Activated CD8-positive, alpha-beta T cell treated with anti-CD3 and anti-CD28 coated beads for 36 hours (primary cell): ENCODE measurements around the gene SNRNP40. TPM values are rescaled to one million over a fixed set of nuclear protein-coding genes. Genes with fewer than 3 reads are reported as not detected.

Source experiments
- ATAC-seq: fragments of 200-7000 bp; cut with Tn5 transposase; one replicate; pipeline ENCODE4 v1.10.0; 2021; ENCODE audit warnings: mild to moderate bottlenecking, moderate library complexity
- CTCF ChIA-PET: fragments of 350-600 bp; sonication (Branson Sonifier 250); formaldehyde crosslinking; loops from one replicate; lab custom pipeline; 2021; ENCODE audit warnings: antibody characterized with exemption; lab: Charles Lee
- POLR2A ChIA-PET: fragments of 350-600 bp; sonication (Branson Sonifier 250); formaldehyde crosslinking; loops from one replicate; lab custom pipeline; 2021; ENCODE audit warnings: antibody characterized with exemption; lab: Charles Lee
- DNase-seq: peaks from one replicate; pipeline ENCODE4 v3.0.0-alpha.2; 2020
- H3K27ac Mint-ChIP-seq: one replicate; pipeline ENCODE4 v1.8.0; 2021; ENCODE audit warnings: mild to moderate bottlenecking, mixed read lengths
- H3K27me3 Mint-ChIP-seq: one replicate; pipeline ENCODE4 v1.8.0; 2021; ENCODE audit warnings: mixed read lengths
- H3K36me3 Mint-ChIP-seq: one replicate; pipeline ENCODE4 v1.8.0; 2021; ENCODE audit warnings: low read depth, mixed read lengths
- H3K4me1 Mint-ChIP-seq: one replicate; pipeline ENCODE4 v1.8.0; 2021; ENCODE audit warnings: low read depth, mixed read lengths
- H3K4me3 Mint-ChIP-seq: one replicate; pipeline ENCODE4 v1.8.0; 2021; ENCODE audit warnings: mild to moderate bottlenecking, moderate library complexity, mixed read lengths
- H3K9me3 Mint-ChIP-seq: one replicate; pipeline ENCODE4 v1.8.0; 2021; ENCODE audit warnings: mixed read lengths
- intact Hi-C: fragments of 100-400 bp; cut with micrococcal nuclease; formaldehyde crosslinking; loops from one replicate; pipeline ENCODE4 v1.10.0; 2022
- total RNA-seq, 2 experiments: library from RNA; stranded (reverse); gene quantifications; one replicate each; pipeline ENCODE4 v1.2.3, GENCODE V29; 2021
- TF ChIP-seq, protein P1 (sequence below): fragments of 200-600 bp; IDR thresholded peaks from one replicate; pipeline ENCODE4 v1.8.0; 2022; ENCODE audit warnings: antibody characterized with exemption, mild to moderate bottlenecking

The SNRNP40 gene
- total RNA-seq, 2 experiments from 2014 or later: 98.6 to 102 TPM

GRCh38 chr1:31335007-31335406 lies 38.4 kb upstream of the SNRNP40 start:
- TF ChIP-seq, protein P1, sequence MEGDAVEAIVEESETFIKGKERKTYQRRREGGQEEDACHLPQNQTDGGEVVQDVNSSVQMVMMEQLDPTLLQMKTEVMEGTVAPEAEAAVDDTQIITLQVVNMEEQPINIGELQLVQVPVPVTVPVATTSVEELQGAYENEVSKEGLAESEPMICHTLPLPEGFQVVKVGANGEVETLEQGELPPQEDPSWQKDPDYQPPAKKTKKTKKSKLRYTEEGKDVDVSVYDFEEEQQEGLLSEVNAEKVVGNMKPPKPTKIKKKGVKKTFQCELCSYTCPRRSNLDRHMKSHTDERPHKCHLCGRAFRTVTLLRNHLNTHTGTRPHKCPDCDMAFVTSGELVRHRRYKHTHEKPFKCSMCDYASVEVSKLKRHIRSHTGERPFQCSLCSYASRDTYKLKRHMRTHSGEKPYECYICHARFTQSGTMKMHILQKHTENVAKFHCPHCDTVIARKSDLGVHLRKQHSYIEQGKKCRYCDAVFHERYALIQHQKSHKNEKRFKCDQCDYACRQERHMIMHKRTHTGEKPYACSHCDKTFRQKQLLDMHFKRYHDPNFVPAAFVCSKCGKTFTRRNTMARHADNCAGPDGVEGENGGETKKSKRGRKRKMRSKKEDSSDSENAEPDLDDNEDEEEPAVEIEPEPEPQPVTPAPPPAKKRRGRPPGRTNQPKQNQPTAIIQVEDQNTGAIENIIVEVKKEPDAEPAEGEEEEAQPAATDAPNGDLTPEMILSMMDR: peak; percentile 57
- H3K36me3 Mint-ChIP-seq: peaks cover 11% of the 10 kb centered on the region
- peaks cover 2% of the 10 kb centered on the region for H3K4me1 Mint-ChIP-seq
- H3K27ac Mint-ChIP-seq: no peak overlapping the region
- H3K4me3 Mint-ChIP-seq: no peak overlapping the region
- intact Hi-C loops: no loop called here
- POLR2A ChIA-PET: no interaction called here
- no peaks in the 10 kb centered on the region for H3K9me3 Mint-ChIP-seq
- DNase-seq (no peak), ATAC-seq (no peak)
- CTCF ChIA-PET: interaction anchor here (1.2 kb wide), 1 partner anchor 169 kb away, joined by 3 read pairs; no protein-coding TSS in a partner anchor
- no peaks in the 10 kb centered on the region for H3K27me3 Mint-ChIP-seq

DNA sequence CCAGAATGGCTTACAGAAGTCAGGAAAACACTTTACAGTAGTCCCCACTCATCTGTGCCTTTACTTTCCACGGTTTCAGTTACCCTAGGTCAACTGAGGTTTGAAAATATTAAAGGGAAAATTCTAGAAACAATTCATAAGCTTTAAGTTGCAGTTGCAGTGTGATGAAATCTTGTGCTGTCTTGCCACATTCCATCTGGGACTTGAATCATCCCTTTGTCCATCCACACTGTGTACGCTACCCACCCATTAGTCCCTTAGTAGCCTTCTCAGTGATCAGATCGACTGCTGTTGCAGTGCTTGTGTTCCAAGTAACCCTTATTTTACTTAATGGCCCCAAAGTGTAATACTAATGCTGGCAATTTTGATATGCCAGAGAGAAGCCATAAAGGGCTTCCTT lies 30.8 kb upstream of the SNRNP40 start:
- Mint-ChIP-seq H3K9me3 (no peaks in the 10 kb centered on the region), H3K27me3 (no peaks in the 10 kb centered on the region), H3K4me1 (no peaks in the 10 kb centered on the region), H3K4me3 (no peak overlapping the region), H3K36me3 (no peaks in the 10 kb centered on the region), H3K27ac (no peak overlapping the region)
- DNase-seq (no peak), ATAC-seq (no peak)
- TF ChIP-seq, protein P1: no peak
- intact Hi-C loops: no loop called here
- ChIA-PET POLR2A (no interaction called here), CTCF (interaction anchor here (0.9 to 1.4 kb wide), 2 partner anchors 12 to 94 kb away, joined by 3 read pairs; no protein-coding TSS in a partner anchor)

DNA sequence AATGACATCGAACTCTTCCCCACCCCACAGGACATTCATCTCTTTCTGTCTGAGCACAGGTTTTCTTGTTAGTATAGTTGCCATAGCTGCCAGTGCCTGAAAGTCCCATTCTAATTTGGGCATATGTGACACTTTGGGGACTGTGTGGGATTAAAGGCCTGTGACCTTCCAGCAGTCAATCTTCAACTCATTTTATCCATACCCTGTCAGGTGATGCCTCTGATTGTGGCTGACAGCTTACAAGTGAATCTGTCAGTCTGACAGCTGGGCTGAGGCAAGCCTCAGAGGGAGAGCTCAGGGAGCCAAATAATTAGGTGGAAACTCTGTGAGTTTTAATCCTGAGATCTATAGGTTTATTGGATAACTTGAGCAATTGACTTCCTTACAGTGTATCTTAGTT lies 29.9 kb upstream of the SNRNP40 start:
- CTCF ChIA-PET: interaction anchor here (0.9 to 1.4 kb wide), 3 partner anchors 9 to 95 kb away, joined by 3 read pairs; no protein-coding TSS in a partner anchor
- no peak for ATAC-seq
- H3K4me1 Mint-ChIP-seq: no peaks in the 10 kb centered on the region

GRCh38 chr1:31324992-31325391 lies 28.4 kb upstream of the SNRNP40 start:
- H3K36me3 Mint-ChIP-seq: peaks cover 10% of the 10 kb centered on the region
- ATAC-seq (no peak), DNase-seq (no peak)
- no peak overlapping the region for H3K27ac Mint-ChIP-seq
- no peak overlapping the region for H3K4me3 Mint-ChIP-seq
- TF ChIP-seq, protein P1: no peak
- H3K9me3 Mint-ChIP-seq: no peaks in the 10 kb centered on the region
- no peaks in the 10 kb centered on the region for H3K27me3 Mint-ChIP-seq
- intact Hi-C loops: no loop called here
- H3K4me1 Mint-ChIP-seq: no peaks in the 10 kb centered on the region
- ChIA-PET POLR2A (interaction anchor here (1.1 kb wide), 1 partner anchor 23 kb away, joined by 3 read pairs; no protein-coding TSS in a partner anchor), CTCF (no interaction called here)

More for the DNA sequence above, 29.9 kb upstream of the SNRNP40 start:
- TF ChIP-seq, protein P1: no peak
- POLR2A ChIA-PET: no interaction called here
- DNase-seq: peak; percentile 2
- Mint-ChIP-seq H3K4me3 (no peak overlapping the region), H3K9me3 (no peaks in the 10 kb centered on the region), H3K27ac (no peak overlapping the region), H3K27me3 (no peaks in the 10 kb centered on the region), H3K36me3 (peaks cover 3% of the 10 kb centered on the region)
- intact Hi-C loops: no loop called here

DNA sequence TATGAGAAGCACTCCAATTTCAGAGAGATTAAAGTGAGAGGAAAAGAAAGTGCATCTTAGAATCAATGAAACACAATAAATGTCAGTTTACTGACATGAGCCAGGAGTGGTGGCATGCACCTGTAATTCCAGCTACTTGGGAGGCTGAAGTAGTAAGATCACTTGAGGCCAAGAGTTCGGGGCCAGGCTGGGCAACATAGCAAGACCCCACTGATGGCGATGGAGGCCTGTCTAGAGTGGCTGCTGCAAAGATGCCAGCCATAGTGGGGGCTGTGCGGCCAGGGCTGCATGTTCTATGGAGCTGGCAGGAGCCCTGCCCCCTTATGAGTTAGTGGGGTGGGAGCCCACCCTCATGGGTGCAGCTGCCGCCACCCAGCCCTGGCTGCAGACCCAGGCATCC lies 27.5 kb upstream of the SNRNP40 start:
- H3K36me3 Mint-ChIP-seq: peaks cover 10% of the 10 kb centered on the region
- ChIA-PET POLR2A (no interaction called here), CTCF (no interaction called here)
- no peak overlapping the region for H3K27ac Mint-ChIP-seq
- no peak overlapping the region for H3K4me3 Mint-ChIP-seq
- ATAC-seq (no peak), DNase-seq (no peak)
- no peaks in the 10 kb centered on the region for H3K9me3 Mint-ChIP-seq
- no peaks in the 10 kb centered on the region for H3K4me1 Mint-ChIP-seq
- TF ChIP-seq, protein P1: no peak
- no peaks in the 10 kb centered on the region for H3K27me3 Mint-ChIP-seq
- intact Hi-C loops: no loop called here
